HCT116 (cell line): Measurements from ENCODE around the gene EXOSC7. TPM values are rescaled to one million over a fixed set of nuclear protein-coding genes. Genes with fewer than 3 reads are reported as not detected.

Experiments used
- ATAC-seq: fragments of 200-7000 bp; cut with Tn5 transposase; 2 replicates; pipeline ENCODE4 v1.9.1; 2020; ENCODE audit warnings: mild to moderate bottlenecking, moderate library complexity
- BruUV-seq: library from RNA; stranded (reverse); fragments of 400-500 nt; replicated peaks from 2 replicates; lab custom pipeline; 2021; lab: Mats Ljungman, UMichigan
- CTCF ChIA-PET: fragments of 300-600 bp; sonication (Branson Sonifier 250); formaldehyde crosslinking; loops from one replicate; lab custom pipeline; 2021; ENCODE audit warnings: antibody characterized with exemption; lab: Charles Lee
- POLR2A ChIA-PET: fragments of 300-600, 350-600 bp; sonication (Branson Sonifier 250); formaldehyde crosslinking; loops from one replicate; lab custom pipeline; 2021; ENCODE audit warnings: antibody characterized with exemption; lab: Charles Lee
- RAD21 ChIA-PET, 2 experiments: fragments of 300-600 bp; sonication (Branson Sonifier 250); formaldehyde crosslinking; loops; one replicate each; lab custom pipeline; 2023; ENCODE audit warnings: low total read pairs in 2 of 2; ENCODE audit not compliant: uncharacterized antibody in 2 of 2, unreplicated experiment in 2 of 2, low non-redundant PET in 1 of 2; lab: Charles Lee
- DNase-seq: peaks from one replicate; pipeline ENCODE4 v3.0.0-alpha.2; 2010; ENCODE audit warnings: low read depth, low spot score
- H2AFZ ChIP-seq: fragments of 200-600 bp; shearing (Covaris generic), sonication (generic); 2 replicates; pipeline ENCODE4 v1.6.1; 2017; ENCODE audit warnings: low read depth, mixed run types, mixed read lengths, antibody characterized with exemption, low read length; ENCODE audit not compliant: poor library complexity, severe bottlenecking
- H3K27ac ChIP-seq: 2 replicates; pipeline ENCODE4 v1.5.1; 2012; ENCODE audit warnings: low read depth, low read length
- H3K27me3 ChIP-seq: fragments of 200-600 bp; sonication (generic); 2 replicates; pipeline ENCODE4 v1.6.1; 2016; ENCODE audit warnings: mixed run types, low read length, mixed read lengths; ENCODE audit not compliant: insufficient read depth
- H3K36me3 ChIP-seq, 2 experiments: fragments of 200-500 bp in 1 of 2; fragments of 200-600 bp in 1 of 2; sonication (Bioruptor generic) in 1 of 2; sonication (generic) in 1 of 2; 2 replicates each; pipeline versions ENCODE4 v1.5.1 to v1.6.1; 2014 to 2016; ENCODE audit warnings: low read length in 2 of 2, inconsistent platforms in 1 of 2, mixed read lengths in 1 of 2, mixed run types in 1 of 2; ENCODE audit not compliant: insufficient read depth in 2 of 2, control insufficient read depth in 1 of 2
- H3K4me1 ChIP-seq, 2 experiments: fragments of 200-600 bp in 1 of 2; sonication (generic) in 1 of 2; 2 replicates each; pipeline versions ENCODE4 v1.5.1 to v1.6.1; 2012 to 2017; ENCODE audit warnings: low read length in 2 of 2, inconsistent platforms in 1 of 2, mild to moderate bottlenecking in 1 of 2, mixed read lengths in 1 of 2, mixed run types in 1 of 2, moderate library complexity in 1 of 2; ENCODE audit not compliant: insufficient read depth in 2 of 2, control insufficient read depth in 1 of 2
- H3K4me2 ChIP-seq: fragments of 200-600 bp; sonication (generic); 2 replicates; pipeline ENCODE4 v1.6.1; 2017; ENCODE audit warnings: mixed run types, low read length, mixed read lengths
- H3K4me3 ChIP-seq, 2 experiments: fragments of 200-600 bp in 1 of 2; sonication (generic) in 1 of 2; replicated peaks in 1 of 2; 2 replicates each; pipeline ENCODE4 v1.5.1; 2011 to 2016; ENCODE audit warnings: low read length in 2 of 2, control low read depth in 1 of 2, low read depth in 1 of 2, mild to moderate bottlenecking in 1 of 2, mixed read lengths in 1 of 2, mixed run types in 1 of 2
- H3K79me2 ChIP-seq: fragments of 200-600 bp; sonication (generic); 2 replicates; pipeline ENCODE4 v1.6.1; 2017; ENCODE audit warnings: mild to moderate bottlenecking, mixed run types, low read length, moderate library complexity, mixed read lengths; ENCODE audit not compliant: insufficient read depth
- H3K9ac ChIP-seq: fragments of 200-600 bp; sonication (generic); 2 replicates; pipeline ENCODE4 v1.6.1; 2016; ENCODE audit warnings: low read length, mixed read lengths
- H3K9me2 ChIP-seq: fragments of 200-600 bp; sonication (generic), shearing (Covaris generic); 2 replicates; pipeline ENCODE4 v1.6.1; 2017; ENCODE audit warnings: mixed run types, mild to moderate bottlenecking, moderate library complexity; ENCODE audit not compliant: insufficient read depth
- H3K9me3 ChIP-seq, 2 experiments: fragments of 200-500 bp in 1 of 2; fragments of 200-600 bp in 1 of 2; sonication (Bioruptor generic) in 1 of 2; sonication (generic) in 1 of 2; 2 replicates each; pipeline ENCODE4 v1.6.1; 2014 to 2017; ENCODE audit warnings: low read length in 2 of 2, mixed read lengths in 2 of 2, inconsistent platforms in 1 of 2, low read depth in 1 of 2, mild to moderate bottlenecking in 1 of 2, mixed run types in 1 of 2, moderate library complexity in 1 of 2; ENCODE audit not compliant: control insufficient read depth in 1 of 2, insufficient read depth in 1 of 2
- H4K20me1 ChIP-seq: fragments of 200-600 bp; sonication (generic), shearing (Covaris generic); 2 replicates; pipeline ENCODE4 v1.6.1; 2017; ENCODE audit warnings: mixed run types, mild to moderate bottlenecking, moderate library complexity; ENCODE audit not compliant: insufficient read depth
- JUND ChIP-seq: IDR thresholded peaks from 2 replicates; pipeline ENCODE4 v1.6.1; 2012
- SP1 ChIP-seq: IDR thresholded peaks from 2 replicates; pipeline ENCODE4 v1.6.1; 2012; ENCODE audit warnings: low read depth
- intact Hi-C: fragments of 100-400 bp; cut with micrococcal nuclease; formaldehyde crosslinking; loops from 2 replicates; pipeline ENCODE4 v1.10.0; 2022
- total RNA-seq: library from RNA; stranded (reverse); gene quantifications from one replicate; pipeline ENCODE4 v1.2.1, GENCODE V29; 2021; ENCODE audit not compliant: unreplicated experiment
- TF ChIP-seq, protein P1 (sequence below), 3 experiments: fragments of 200-600 bp in 1 of 3; sonication (generic) in 1 of 3; IDR thresholded peaks in 2 of 3; conservative IDR thresholded peaks in 1 of 3; 2 replicates each; pipeline ENCODE4 v1.5.1; 2012 to 2017; ENCODE audit warnings: low read depth in 2 of 3, low read length in 2 of 3, antibody characterized with exemption in 1 of 3, borderline replicate concordance in 1 of 3, control low read depth in 1 of 3, mild to moderate bottlenecking in 1 of 3, mixed read lengths in 1 of 3, mixed run types in 1 of 3, moderate library complexity in 1 of 3; ENCODE audit not compliant: insufficient read depth in 1 of 3

The EXOSC7 gene
- total RNA-seq, 1 experiment from 2014 or later = 72.6 TPM

DNA sequence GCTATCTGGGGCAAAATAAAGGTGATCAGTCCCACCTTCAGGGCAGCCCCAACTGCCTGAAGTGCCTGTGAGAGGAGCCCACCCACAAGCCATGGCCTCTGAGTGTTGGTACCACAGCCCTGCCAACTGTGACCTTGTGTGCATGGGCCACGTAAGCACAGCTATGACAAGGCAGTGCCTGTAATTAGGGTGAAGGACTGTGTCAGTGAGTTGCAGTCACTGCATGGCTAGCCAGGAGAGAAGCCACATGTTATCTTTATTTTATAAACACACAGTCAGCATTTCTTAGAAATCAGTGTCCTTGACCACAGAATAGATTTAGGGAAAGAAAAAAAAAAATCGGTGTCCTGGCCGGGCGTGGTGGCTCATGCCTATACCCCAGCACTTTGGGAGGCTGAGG lies 24.8 kb downstream of the EXOSC7 start:
- ChIA-PET CTCF (no interaction called here), POLR2A (no interaction called here), RAD21 (no interaction called here)
- peaks cover 29 to 60% of the 10 kb centered on the region in 2 experiments; a peak in 3 of 4 replicates for H3K36me3 ChIP-seq
- peaks cover 0 to 2% of the 10 kb centered on the region in 2 experiments; a peak in 2 of 4 replicates for H3K4me1 ChIP-seq
- H3K4me2 ChIP-seq = no peak overlapping the region
- ATAC-seq = no peak
- no TSS peak for BruUV-seq
- intact Hi-C loops = no loop called here
- no peaks in the 10 kb centered on the region for H3K9me3 ChIP-seq
- no peak overlapping the region for H3K9ac ChIP-seq
- no peak for TF ChIP-seq SP1
- H3K27ac ChIP-seq = no peak overlapping the region
- H4K20me1 ChIP-seq = no peaks in the 10 kb centered on the region; the same call in 1 of the 2 replicates
- no peak for DNase-seq
- no peaks in the 10 kb centered on the region for H3K27me3 ChIP-seq
- H3K4me3 ChIP-seq = no peak overlapping the region
- H2AFZ ChIP-seq = no peak overlapping the region
- peaks cover 12% of the 10 kb centered on the region for H3K79me2 ChIP-seq
- H3K9me2 ChIP-seq = no peaks in the 10 kb centered on the region

DNA sequence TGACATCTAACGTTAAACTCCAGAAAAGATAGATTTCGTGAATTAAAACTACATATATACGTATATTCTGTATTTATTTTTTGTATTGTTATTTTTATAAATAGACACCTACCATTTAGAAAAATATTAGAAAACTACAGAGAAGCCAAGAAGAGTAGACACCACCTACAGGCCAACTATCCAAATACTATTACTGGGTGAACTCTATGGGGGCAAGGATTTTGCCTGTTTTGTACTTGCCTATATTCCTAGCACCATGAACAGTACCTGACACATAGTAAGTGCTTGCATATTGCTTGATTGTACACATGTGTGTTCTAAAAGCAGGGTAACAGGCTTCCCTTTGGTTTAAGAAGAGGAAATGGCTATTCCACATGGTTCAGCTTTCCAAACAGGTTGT lies 25.7 kb downstream of the EXOSC7 start:
- CTCF ChIA-PET = no interaction called here
- no peaks in the 10 kb centered on the region; the same call in 1 of the 2 replicates for H4K20me1 ChIP-seq
- no peaks in the 10 kb centered on the region for H3K27me3 ChIP-seq
- TF ChIP-seq, protein P1, sequence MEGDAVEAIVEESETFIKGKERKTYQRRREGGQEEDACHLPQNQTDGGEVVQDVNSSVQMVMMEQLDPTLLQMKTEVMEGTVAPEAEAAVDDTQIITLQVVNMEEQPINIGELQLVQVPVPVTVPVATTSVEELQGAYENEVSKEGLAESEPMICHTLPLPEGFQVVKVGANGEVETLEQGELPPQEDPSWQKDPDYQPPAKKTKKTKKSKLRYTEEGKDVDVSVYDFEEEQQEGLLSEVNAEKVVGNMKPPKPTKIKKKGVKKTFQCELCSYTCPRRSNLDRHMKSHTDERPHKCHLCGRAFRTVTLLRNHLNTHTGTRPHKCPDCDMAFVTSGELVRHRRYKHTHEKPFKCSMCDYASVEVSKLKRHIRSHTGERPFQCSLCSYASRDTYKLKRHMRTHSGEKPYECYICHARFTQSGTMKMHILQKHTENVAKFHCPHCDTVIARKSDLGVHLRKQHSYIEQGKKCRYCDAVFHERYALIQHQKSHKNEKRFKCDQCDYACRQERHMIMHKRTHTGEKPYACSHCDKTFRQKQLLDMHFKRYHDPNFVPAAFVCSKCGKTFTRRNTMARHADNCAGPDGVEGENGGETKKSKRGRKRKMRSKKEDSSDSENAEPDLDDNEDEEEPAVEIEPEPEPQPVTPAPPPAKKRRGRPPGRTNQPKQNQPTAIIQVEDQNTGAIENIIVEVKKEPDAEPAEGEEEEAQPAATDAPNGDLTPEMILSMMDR (IDR thresholded peaks at IDR 0.05 in 2 of 3, conservative IDR thresholded peaks at IDR 0.05 in 1 of 3; ENCODE audit: borderline replicate concordance in 1 of 3, insufficient read depth in 1 of 3, low read depth in 2 of 3, low read length in 2 of 3) = peak in 2 of 3 experiments; percentile 14 to 22; a peak in 2 of 6 replicates
- no peak for TF ChIP-seq JUND
- peak; percentile 63; the same call in 1 of the 2 replicates for ATAC-seq
- H3K79me2 ChIP-seq = peaks cover 5% of the 10 kb centered on the region
- no peak overlapping the region for H3K4me2 ChIP-seq
- H3K9me3 ChIP-seq = no peaks in the 10 kb centered on the region
- no peak overlapping the region for H3K27ac ChIP-seq
- H3K36me3 ChIP-seq = peaks cover 26 to 55% of the 10 kb centered on the region in 2 experiments; a peak in 3 of 4 replicates
- RAD21 ChIA-PET = no interaction called here
- POLR2A ChIA-PET = no interaction called here
- no peak overlapping the region for H3K9ac ChIP-seq
- no peak overlapping the region for H2AFZ ChIP-seq
- no peaks in the 10 kb centered on the region for H3K4me1 ChIP-seq
- intact Hi-C loops = no loop called here
- H3K9me2 ChIP-seq = no peaks in the 10 kb centered on the region
- DNase-seq = no peak
- no peak overlapping the region for H3K4me3 ChIP-seq
- BruUV-seq = no TSS peak
